Endothelial cell (in vitro differentiated cells): Measurements from ENCODE around the gene MYOF. TPM values are rescaled to one million over a fixed set of nuclear protein-coding genes. Genes with fewer than 3 reads are reported as not detected.

Source experiments
- DNase-seq: peaks from one replicate; pipeline ENCODE4 v3.0.0; 2021; ENCODE audit warnings: low spot score
- H3K27ac Mint-ChIP-seq: one replicate; pipeline ENCODE4 v1.8.0; 2021; ENCODE audit warnings: mixed read lengths, inconsistent platforms; ENCODE audit not compliant: unreplicated experiment
- H3K27me3 Mint-ChIP-seq: one replicate; pipeline ENCODE4 v1.8.0; 2021; ENCODE audit warnings: mild to moderate bottlenecking, moderate library complexity, mixed read lengths, inconsistent platforms; ENCODE audit not compliant: unreplicated experiment
- H3K36me3 Mint-ChIP-seq: one replicate; pipeline ENCODE4 v1.8.0; 2021; ENCODE audit warnings: mild to moderate bottlenecking, low read depth, mixed read lengths, inconsistent platforms; ENCODE audit not compliant: unreplicated experiment
- H3K4me1 Mint-ChIP-seq: one replicate; pipeline ENCODE4 v1.8.0; 2021; ENCODE audit warnings: mild to moderate bottlenecking, mixed read lengths, inconsistent platforms; ENCODE audit not compliant: unreplicated experiment
- H3K4me3 Mint-ChIP-seq: one replicate; pipeline ENCODE4 v1.8.0; 2021; ENCODE audit warnings: mild to moderate bottlenecking, mixed read lengths, inconsistent platforms; ENCODE audit not compliant: unreplicated experiment
- H3K9me3 Mint-ChIP-seq: one replicate; pipeline ENCODE4 v1.8.0; 2021; ENCODE audit warnings: mixed read lengths, inconsistent platforms; ENCODE audit not compliant: unreplicated experiment
- total RNA-seq: library from RNA; stranded (reverse); fragmentation: NEBNext Ultra II Directional; extraction: Animal tissue kit (Norgen Biotek cat#: 25700); gene quantifications from one replicate; pipeline ENCODE4 v1.2.1, GENCODE V29; 2021; ENCODE audit not compliant: unreplicated experiment
- TF ChIP-seq, protein P1 (sequence below): fragments of 200-600 bp; sonication (generic); IDR thresholded peaks from one replicate; pipeline ENCODE4 v1.5.0; 2021; ENCODE audit warnings: antibody characterized with exemption; ENCODE audit not compliant: unreplicated experiment

MYOF gene
- total RNA-seq, 1 donor from 2014 or later: 12.4 TPM

- peaks cover 16% of the 10 kb centered on the region for H3K4me1 Mint-ChIP-seq
- H3K9me3 Mint-ChIP-seq: no peaks in the 10 kb centered on the region
- TF ChIP-seq, protein P1, sequence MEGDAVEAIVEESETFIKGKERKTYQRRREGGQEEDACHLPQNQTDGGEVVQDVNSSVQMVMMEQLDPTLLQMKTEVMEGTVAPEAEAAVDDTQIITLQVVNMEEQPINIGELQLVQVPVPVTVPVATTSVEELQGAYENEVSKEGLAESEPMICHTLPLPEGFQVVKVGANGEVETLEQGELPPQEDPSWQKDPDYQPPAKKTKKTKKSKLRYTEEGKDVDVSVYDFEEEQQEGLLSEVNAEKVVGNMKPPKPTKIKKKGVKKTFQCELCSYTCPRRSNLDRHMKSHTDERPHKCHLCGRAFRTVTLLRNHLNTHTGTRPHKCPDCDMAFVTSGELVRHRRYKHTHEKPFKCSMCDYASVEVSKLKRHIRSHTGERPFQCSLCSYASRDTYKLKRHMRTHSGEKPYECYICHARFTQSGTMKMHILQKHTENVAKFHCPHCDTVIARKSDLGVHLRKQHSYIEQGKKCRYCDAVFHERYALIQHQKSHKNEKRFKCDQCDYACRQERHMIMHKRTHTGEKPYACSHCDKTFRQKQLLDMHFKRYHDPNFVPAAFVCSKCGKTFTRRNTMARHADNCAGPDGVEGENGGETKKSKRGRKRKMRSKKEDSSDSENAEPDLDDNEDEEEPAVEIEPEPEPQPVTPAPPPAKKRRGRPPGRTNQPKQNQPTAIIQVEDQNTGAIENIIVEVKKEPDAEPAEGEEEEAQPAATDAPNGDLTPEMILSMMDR: no peak
- peaks cover 3% of the 10 kb centered on the region for H3K36me3 Mint-ChIP-seq
- no peak for DNase-seq
- H3K27me3 Mint-ChIP-seq: peaks cover 2% of the 10 kb centered on the region
- peak overlapping the region; percentile 54 for H3K27ac Mint-ChIP-seq
- no peak overlapping the region for H3K4me3 Mint-ChIP-seq
These were observed 209.1 kb downstream of the MYOF start for GRCh38 chr10:93272884-93273675.

DNA sequence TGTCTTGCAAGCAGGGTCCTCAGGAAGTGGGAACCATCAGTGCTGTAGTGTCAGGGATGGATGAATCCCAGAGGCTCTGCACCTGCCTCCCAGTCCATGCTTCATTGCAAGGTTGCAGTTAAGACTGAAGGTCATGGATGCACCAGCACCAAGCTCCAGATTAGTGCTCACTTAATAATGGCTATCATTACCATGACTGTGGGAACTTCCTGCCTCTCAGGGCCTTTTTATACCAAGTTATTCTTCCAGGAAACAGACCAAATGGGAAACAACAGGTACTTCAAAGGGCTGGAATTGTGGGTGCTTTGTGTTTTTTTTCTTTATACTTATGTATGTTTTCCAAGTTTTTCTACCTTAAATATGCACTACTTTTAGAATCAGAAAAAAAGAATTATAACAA is 210.8 kb downstream of the MYOF start:
- peaks cover 2% of the 10 kb centered on the region for H3K27me3 Mint-ChIP-seq
- peaks cover 16% of the 10 kb centered on the region for H3K4me1 Mint-ChIP-seq
- peaks cover 3% of the 10 kb centered on the region for H3K36me3 Mint-ChIP-seq

DNA sequence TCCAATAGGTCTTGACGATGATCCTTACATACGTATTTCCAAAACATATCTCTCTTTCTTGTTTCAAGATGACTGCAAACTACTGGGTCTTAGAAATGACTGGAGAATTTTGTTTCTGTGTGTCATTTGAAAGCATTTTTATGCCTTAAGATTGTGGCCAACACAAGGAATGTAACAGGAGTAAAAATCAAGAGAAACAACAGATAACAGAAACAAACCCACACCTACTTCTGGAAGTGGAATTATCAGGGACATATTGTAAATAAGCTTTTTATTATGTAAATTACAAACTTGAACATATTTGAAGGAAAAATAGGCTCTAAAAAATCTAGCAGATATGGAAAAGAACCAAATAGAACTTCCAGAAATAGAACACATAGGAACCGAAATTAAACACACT is 212.9 kb downstream of the MYOF start:
- H3K27me3 Mint-ChIP-seq: no peaks in the 10 kb centered on the region
- TF ChIP-seq, protein P1: no peak
- no peak for DNase-seq
- H3K27ac Mint-ChIP-seq: no peak overlapping the region
- H3K4me3 Mint-ChIP-seq: no peak overlapping the region
- no peaks in the 10 kb centered on the region for H3K9me3 Mint-ChIP-seq
- peaks cover 9% of the 10 kb centered on the region for H3K4me1 Mint-ChIP-seq
- H3K36me3 Mint-ChIP-seq: peaks cover 3% of the 10 kb centered on the region

More for the DNA sequence above, 210.8 kb downstream of the MYOF start:
- DNase-seq: no peak
- TF ChIP-seq, protein P1: no peak
- Mint-ChIP-seq H3K27ac (no peak overlapping the region), H3K4me3 (no peak overlapping the region), H3K9me3 (no peaks in the 10 kb centered on the region)

DNA sequence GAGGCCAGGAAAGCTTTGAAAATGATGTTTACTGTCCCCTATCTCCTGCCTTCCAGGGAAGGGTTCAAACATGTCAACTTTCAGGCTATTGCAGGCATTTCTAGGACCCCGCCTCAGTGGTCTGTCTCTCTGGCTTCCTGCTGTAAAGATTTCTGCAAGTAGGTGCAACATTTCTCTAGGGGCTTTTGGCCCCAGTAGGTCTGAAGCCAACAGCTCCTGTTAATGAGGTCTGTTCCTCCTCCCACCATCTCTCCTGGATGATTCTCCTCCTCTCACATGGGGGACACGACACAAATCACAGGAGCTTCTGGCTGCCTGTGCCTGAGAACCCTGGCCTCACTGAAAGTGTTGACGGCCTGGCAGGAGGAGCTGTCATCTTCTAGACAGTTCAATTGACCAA is 214.1 kb downstream of the MYOF start:
- Mint-ChIP-seq H3K36me3 (peaks cover 3% of the 10 kb centered on the region), H3K27me3 (no peaks in the 10 kb centered on the region), H3K4me3 (no peak overlapping the region), H3K4me1 (peaks cover 9% of the 10 kb centered on the region), H3K27ac (no peak overlapping the region), H3K9me3 (no peaks in the 10 kb centered on the region)
- no peak for DNase-seq
- TF ChIP-seq, protein P1: no peak

DNA sequence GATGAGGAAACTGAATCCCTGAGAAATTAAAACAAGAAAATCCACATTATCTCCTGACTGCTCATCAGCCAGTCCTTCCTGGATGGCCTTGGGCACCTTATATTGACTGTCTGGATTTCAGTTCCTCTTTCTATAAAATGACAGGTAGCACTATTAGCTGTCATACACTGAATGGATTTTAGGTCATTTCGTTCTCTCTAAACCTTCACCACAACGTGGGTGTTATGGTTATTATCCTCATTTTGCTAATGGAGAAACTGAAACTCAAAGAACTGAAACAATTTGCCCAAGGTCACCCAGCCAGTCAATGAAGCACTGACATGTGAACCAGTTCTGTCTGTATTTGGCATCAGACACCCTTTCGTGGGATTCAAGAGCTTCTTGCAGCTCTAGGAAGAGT is 214.6 kb downstream of the MYOF start:
- H3K4me1 Mint-ChIP-seq: peaks cover 5% of the 10 kb centered on the region
- TF ChIP-seq, protein P1: no peak
- H3K4me3 Mint-ChIP-seq: no peak overlapping the region
- no peak overlapping the region for H3K27ac Mint-ChIP-seq
- H3K36me3 Mint-ChIP-seq: peaks cover 3% of the 10 kb centered on the region
- no peaks in the 10 kb centered on the region for H3K27me3 Mint-ChIP-seq
- H3K9me3 Mint-ChIP-seq: no peaks in the 10 kb centered on the region
- DNase-seq: no peak
